HUDEP-2 (cell line): ENCODE measurements around the gene TADA2B.

Experiments used
- DNase-seq, 76 experiments: peaks; one replicate each; lab custom pipeline; 2025; ENCODE audit not compliant: unreplicated experiment in 76 of 76; lab: John Stamatoyannopoulos, UW

TADA2B gene

GRCh38 chr4:7016512-7016911, 26.7 kb upstream of the TADA2B start:
- no peak for DNase-seq

- DNase-seq, result no peak
These were observed 25.6 kb upstream of the TADA2B start for GRCh38 chr4:7017446-7018048.

GRCh38 chr4:7018281-7018680, 24.9 kb upstream of the TADA2B start:
- no peak for DNase-seq

GRCh38 chr4:7019367-7019766, 23.8 kb upstream of the TADA2B start:
- DNase-seq, result no peak

GRCh38 chr4:7020290-7020689, 22.9 kb upstream of the TADA2B start:
- DNase-seq, result no peak

- no peak for DNase-seq
These were observed 22.3 kb upstream of the TADA2B start for GRCh38 chr4:7020856-7021255.

- DNase-seq, result no peak
These were observed 21.8 kb upstream of the TADA2B start for GRCh38 chr4:7021355-7021754.

- DNase-seq, result no peak
These were observed 21.1 kb upstream of the TADA2B start for GRCh38 chr4:7021930-7022664.

GRCh38 chr4:7023486-7023885, 19.7 kb upstream of the TADA2B start:
- no peak for DNase-seq

- DNase-seq, result no peak
These were observed 19.3 kb upstream of the TADA2B start for GRCh38 chr4:7023901-7024300.

- DNase-seq, result no peak
These were observed 18.8 kb upstream of the TADA2B start for GRCh38 chr4:7024336-7024890.

GRCh38 chr4:7025040-7025602, 18.1 kb upstream of the TADA2B start:
- DNase-seq, result no peak

GRCh38 chr4:7026107-7026506, 17.1 kb upstream of the TADA2B start:
- DNase-seq, result no peak

- no peak for DNase-seq
These were observed 15.9 kb upstream of the TADA2B start for GRCh38 chr4:7027284-7027683.

- DNase-seq, result no peak
These were observed 15.3 kb upstream of the TADA2B start for GRCh38 chr4:7027913-7028312.

- DNase-seq, result no peak
These were observed 14.0 kb upstream of the TADA2B start for GRCh38 chr4:7029212-7029611.

- no peak for DNase-seq
These were observed 13.3 kb upstream of the TADA2B start for GRCh38 chr4:7029921-7030320.

- DNase-seq, result no peak
These were observed 12.3 kb upstream of the TADA2B start for GRCh38 chr4:7030856-7031255.

- DNase-seq, result no peak
These were observed 11.4 kb upstream of the TADA2B start for GRCh38 chr4:7031558-7032449.

GRCh38 chr4:7032596-7032995, 10.6 kb upstream of the TADA2B start:
- no peak for DNase-seq
